DND-41 (cell line): ENCODE measurements around the gene ATP6V1F.

ENCODE experiments used
- CTCF ChIP-seq: IDR thresholded peaks from 2 replicates; pipeline ENCODE4 v1.5.1; 2012; ENCODE audit warnings: borderline replicate concordance, low read length, moderate library complexity, mild to moderate bottlenecking; ENCODE audit not compliant: poor library complexity, severe bottlenecking; ENCODE audit errors: extremely low read depth
- EZH2 ChIP-seq: IDR thresholded peaks from 3 replicates; pipeline ENCODE4 v1.6.1; 2012; ENCODE audit warnings: borderline replicate concordance, low read depth, mild to moderate bottlenecking, moderate library complexity, low read length, inconsistent platforms; ENCODE audit not compliant: severe bottlenecking

DNA sequence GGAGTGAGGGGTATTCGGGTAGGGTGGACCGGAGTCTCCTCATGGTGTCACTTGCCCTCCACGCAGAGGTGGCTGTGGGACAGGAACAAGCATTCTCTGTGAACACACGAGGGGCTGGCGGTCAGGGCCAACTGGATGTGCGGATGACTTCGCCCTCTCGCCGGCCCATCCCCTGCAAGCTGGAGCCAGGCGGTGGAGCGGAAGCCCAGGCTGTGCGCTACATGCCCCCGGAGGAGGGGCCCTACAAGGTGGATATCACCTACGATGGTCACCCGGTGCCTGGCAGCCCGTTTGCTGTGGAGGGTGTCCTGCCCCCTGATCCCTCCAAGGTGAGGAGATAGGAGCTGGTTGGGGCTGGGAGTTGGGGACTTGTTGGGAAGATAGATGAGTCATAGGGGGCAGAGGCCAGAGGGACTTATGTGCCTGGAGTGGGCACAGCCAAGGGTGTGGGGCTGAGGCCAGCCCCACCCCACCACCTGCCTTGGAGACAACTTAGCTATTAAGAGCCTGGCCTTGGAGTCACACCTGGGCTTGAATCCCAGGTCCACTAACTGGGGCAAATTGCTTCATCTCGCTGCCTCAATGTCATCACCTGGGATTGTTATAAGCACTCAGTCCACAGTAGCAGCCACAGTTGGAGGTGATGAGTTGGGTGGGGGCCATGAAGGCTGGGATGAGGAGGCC, 18.6 kb upstream of the ATP6V1F start:
- TF ChIP-seq CTCF (no peak), EZH2 (no peak)
